Activated CD8-positive, alpha-beta memory T cell treated with anti-CD3 and anti-CD28 coated beads for 48 hours (primary cell): ENCODE measurements around the gene DHX57.

Source experiments
- DNase-seq, 3 experiments: peaks; one replicate each; pipeline ENCODE4 v3.0.0-alpha.2; 2020; ENCODE audit warnings: low read depth in 2 of 3, low spot score in 2 of 3

DHX57 gene

GRCh38 chr2:38751596-38752410, 123.9 kb downstream of the DHX57 start:
- no peak for DNase-seq

DNA sequence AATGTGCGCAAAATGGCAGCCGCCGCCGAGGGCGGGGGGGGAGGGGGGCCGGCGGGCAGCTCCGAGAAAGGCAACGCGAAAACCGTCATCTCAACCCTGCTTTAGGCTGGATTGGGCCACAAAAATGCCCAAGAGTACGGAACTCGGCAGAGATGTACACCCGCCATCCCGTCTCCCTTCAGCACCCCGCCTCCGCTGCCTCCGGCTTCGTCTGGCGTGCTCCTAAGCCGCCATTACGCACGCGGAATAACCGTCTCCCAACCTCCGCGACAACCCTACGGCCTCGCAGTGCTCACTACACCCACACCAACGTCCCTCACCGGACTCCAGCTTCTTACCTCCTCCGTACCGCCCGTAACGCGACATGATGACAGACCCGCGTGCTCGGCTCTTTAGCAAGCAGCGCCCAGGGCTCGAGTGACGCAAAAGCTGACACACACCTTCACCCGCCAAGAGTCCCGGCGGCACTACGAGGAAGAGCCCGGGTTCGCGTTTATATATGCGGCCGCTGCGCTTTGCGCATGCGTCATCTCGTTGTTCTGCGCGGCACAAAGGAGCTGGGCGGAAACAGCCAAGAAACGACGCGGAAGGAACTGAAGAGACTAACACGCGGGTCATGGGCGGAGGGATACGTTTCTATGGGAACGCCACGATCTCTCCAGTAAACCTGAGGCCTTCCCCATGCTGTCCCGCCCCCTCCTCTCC, 124.7 kb downstream of the DHX57 start, which contains the start of gene SRSF7:
SRSF7 (minus strand) TSS at position 471 of the 705 bp plus-strand sequence; CDS start at position 366, 105 bp downstream.
- DNase-seq, result peak; percentile 93 to 100 (median 100)

GRCh38 chr2:38750011-38750890, 125.5 kb downstream of the DHX57 start:
- DNase-seq, result peak in 1 of 3 experiments; percentile 26

DNA sequence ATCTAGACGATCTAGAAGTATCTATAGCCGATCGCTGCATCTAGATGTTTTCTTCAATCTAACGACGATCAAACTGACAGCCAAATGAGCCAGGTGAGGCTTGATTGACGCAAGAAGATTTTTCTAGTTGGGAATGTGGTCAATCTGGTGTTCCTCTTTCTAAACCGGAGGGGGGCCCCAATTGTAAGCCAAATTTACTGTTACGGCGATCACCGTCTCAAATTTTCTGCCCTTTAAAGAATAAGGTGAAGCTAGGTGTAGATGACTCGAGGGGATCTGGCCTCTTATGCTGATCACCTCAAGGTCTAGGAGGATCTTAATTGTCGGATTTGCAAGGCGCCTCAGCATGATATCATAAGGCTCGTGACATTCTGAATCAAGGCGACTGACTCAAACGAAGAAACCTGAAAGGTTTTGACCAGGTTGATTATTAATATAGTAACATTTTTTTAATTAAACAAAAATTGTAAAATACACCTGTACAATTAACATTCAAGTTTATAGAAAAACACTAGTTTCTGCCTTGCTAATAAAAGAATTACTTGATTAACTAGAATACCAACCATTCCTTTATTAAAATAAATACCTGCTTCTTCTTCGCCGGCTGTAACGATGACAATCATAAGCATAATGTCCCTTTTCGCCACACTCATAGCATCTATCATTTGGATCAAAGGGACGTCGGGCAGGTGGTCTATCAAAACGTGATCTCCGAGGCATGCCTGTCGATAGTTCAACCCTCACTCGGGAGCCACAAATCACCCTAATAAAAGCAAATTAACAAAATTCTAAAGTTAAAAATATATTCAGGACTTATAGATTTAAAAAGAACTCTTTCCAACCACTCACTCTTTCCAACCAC, 126.6 kb downstream of the DHX57 start:
- DNase-seq, result no peak

GRCh38 chr2:38748391-38748790, 127.3 kb downstream of the DHX57 start:
- no peak for DNase-seq

DNA sequence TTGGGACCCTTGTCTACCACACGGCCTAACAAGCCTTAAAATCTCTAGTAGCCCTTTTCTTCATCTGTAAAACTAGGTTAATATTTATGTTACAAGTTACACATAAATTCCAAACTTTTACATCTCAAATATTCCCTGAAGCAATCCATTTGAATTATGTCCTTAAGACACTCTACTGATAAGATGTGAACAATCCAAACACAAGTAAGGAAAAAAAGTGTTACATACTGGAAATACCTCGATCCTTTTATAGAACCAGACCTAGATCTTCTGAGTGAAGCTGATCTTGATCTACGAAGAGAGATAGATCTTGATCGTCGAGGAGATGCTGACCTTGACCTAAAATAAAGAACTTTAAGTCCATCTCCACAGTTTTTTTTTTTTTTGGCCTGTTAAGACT, 127.9 kb downstream of the DHX57 start:
- no peak for DNase-seq
